DND-41 (cell line): ENCODE results near the gene TGFBR3L.

Experiments used
- ATAC-seq: fragments of 200-7000 bp; cut with Tn5 transposase; 3 replicates; pipeline ENCODE4 v1.9.1; 2021; ENCODE audit warnings: low read depth; ENCODE audit not compliant: insufficient read depth
- DNase-seq: peaks from one replicate; pipeline ENCODE4 v3.0.0-alpha.2; 2020
- H2AFZ ChIP-seq: 2 replicates; pipeline ENCODE4 v1.6.0; 2012; ENCODE audit warnings: low read depth, low read length
- H3K27ac ChIP-seq: 2 replicates; pipeline ENCODE4 v1.5.1; 2012; ENCODE audit warnings: low read length, inconsistent platforms
- H3K27me3 ChIP-seq: fragments of 200-600 bp; sonication (generic); 2 replicates; pipeline ENCODE4 v1.6.0; 2012; ENCODE audit warnings: low read length, mild to moderate bottlenecking, inconsistent platforms; ENCODE audit not compliant: insufficient read depth, poor library complexity
- H3K36me3 ChIP-seq: 2 replicates; pipeline ENCODE4 v1.5.1; 2012; ENCODE audit warnings: low read length, inconsistent platforms; ENCODE audit not compliant: insufficient read depth
- H3K4me1 ChIP-seq: 2 replicates; pipeline ENCODE4 v1.5.1; 2012; ENCODE audit warnings: mild to moderate bottlenecking, low read length; ENCODE audit not compliant: insufficient read depth
- H3K4me2 ChIP-seq: 2 replicates; pipeline ENCODE4 v1.6.0; 2012; ENCODE audit warnings: mild to moderate bottlenecking, moderate library complexity, low read length, inconsistent platforms; ENCODE audit not compliant: insufficient read depth
- H3K4me3 ChIP-seq, 2 experiments: fragments of 200-600 bp in 1 of 2; shearing (Covaris generic) in 1 of 2; 2 replicates each; pipeline ENCODE4 v1.5.1; 2012 to 2016; ENCODE audit warnings: inconsistent platforms in 2 of 2, low read length in 2 of 2, mild to moderate bottlenecking in 2 of 2, low read depth in 1 of 2, moderate library complexity in 1 of 2
- H3K79me2 ChIP-seq: 2 replicates; pipeline ENCODE4 v1.6.0; 2012; ENCODE audit warnings: low read length, inconsistent platforms; ENCODE audit not compliant: insufficient read depth
- H3K9ac ChIP-seq: 2 replicates; pipeline ENCODE4 v1.6.0; 2012; ENCODE audit warnings: low read depth, mild to moderate bottlenecking, inconsistent platforms, low read length, moderate library complexity
- H3K9me3 ChIP-seq: 2 replicates; pipeline ENCODE4 v1.5.1; 2012; ENCODE audit warnings: low read length, moderate library complexity, mild to moderate bottlenecking, inconsistent platforms; ENCODE audit not compliant: insufficient read depth, severe bottlenecking
- H4K20me1 ChIP-seq: 2 replicates; pipeline ENCODE4 v1.6.0; 2012; ENCODE audit warnings: low read length; ENCODE audit not compliant: insufficient read depth
- CTCF ChIP-seq: IDR thresholded peaks from 2 replicates; pipeline ENCODE4 v1.5.1; 2012; ENCODE audit warnings: borderline replicate concordance, low read length, moderate library complexity, mild to moderate bottlenecking; ENCODE audit not compliant: poor library complexity, severe bottlenecking; ENCODE audit errors: extremely low read depth
- EZH2 ChIP-seq: IDR thresholded peaks from 3 replicates; pipeline ENCODE4 v1.6.1; 2012; ENCODE audit warnings: borderline replicate concordance, low read depth, mild to moderate bottlenecking, moderate library complexity, low read length, inconsistent platforms; ENCODE audit not compliant: severe bottlenecking

Gene TGFBR3L

GRCh38 chr19:7894612-7895309 lies 19.9 kb upstream of the TGFBR3L start:
- Histone ChIP-seq H3K36me3 (no peaks in the 10 kb centered on the region), H3K27me3 (no peaks in the 10 kb centered on the region), H3K9me3 (no peaks in the 10 kb centered on the region), H2AFZ (no peak overlapping the region), H3K4me3 (no peak overlapping the region), H3K27ac (no peak overlapping the region), H3K9ac (no peak overlapping the region), H3K4me2 (no peak overlapping the region), H3K79me2 (no peaks in the 10 kb centered on the region), H4K20me1 (no peaks in the 10 kb centered on the region), H3K4me1 (peaks cover 17% of the 10 kb centered on the region)
- DNase-seq (no peak), ATAC-seq (no peak)
- TF ChIP-seq CTCF, result no peak
- no peak for TF ChIP-seq EZH2

GRCh38 chr19:7895565-7895964 lies 19.1 kb upstream of the TGFBR3L start:
- H3K9me3 ChIP-seq, result no peaks in the 10 kb centered on the region
- peaks cover 17% of the 10 kb centered on the region for H3K4me1 ChIP-seq
- H3K27ac ChIP-seq, result no peak overlapping the region
- H3K27me3 ChIP-seq, result no peaks in the 10 kb centered on the region
- no peak overlapping the region for H3K4me2 ChIP-seq
- DNase-seq, result no peak
- H2AFZ ChIP-seq, result no peak overlapping the region
- H3K9ac ChIP-seq, result no peak overlapping the region
- no peaks in the 10 kb centered on the region for H3K36me3 ChIP-seq
- H4K20me1 ChIP-seq, result no peaks in the 10 kb centered on the region
- TF ChIP-seq EZH2 (no peak), CTCF (no peak)
- no peak for ATAC-seq
- no peaks in the 10 kb centered on the region for H3K79me2 ChIP-seq
- H3K4me3 ChIP-seq, result no peak overlapping the region

DNA sequence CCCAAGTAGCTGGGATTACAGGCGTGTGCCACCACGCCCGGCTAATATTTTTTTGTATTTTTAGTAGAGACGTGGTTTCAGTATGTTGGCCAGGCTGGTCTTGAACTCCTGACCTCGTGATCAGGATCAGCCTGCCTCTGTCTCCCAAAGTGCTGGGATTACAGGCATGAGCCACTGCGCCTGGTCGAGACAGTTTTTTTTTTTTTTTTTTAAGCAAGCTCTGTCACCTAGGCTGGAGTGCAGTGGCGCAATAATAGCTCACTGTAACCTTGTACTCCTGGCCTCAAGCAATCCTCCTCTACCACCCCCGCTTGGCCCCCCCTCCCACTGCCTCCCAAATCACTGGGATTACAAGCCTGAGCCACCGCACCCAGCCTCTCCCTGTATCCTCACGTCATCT lies 17.3 kb upstream of the TGFBR3L start:
- H3K9me3 ChIP-seq, result no peaks in the 10 kb centered on the region
- ATAC-seq (no peak), DNase-seq (no peak)

More for the DNA sequence above, 17.3 kb upstream of the TGFBR3L start:
- Histone ChIP-seq H3K4me2 (no peak overlapping the region), H4K20me1 (no peaks in the 10 kb centered on the region), H3K9ac (no peak overlapping the region), H3K27ac (no peak overlapping the region), H3K79me2 (no peaks in the 10 kb centered on the region), H3K27me3 (no peaks in the 10 kb centered on the region), H2AFZ (no peak overlapping the region), H3K4me1 (peaks cover 5% of the 10 kb centered on the region), H3K4me3 (no peak overlapping the region), H3K36me3 (no peaks in the 10 kb centered on the region)
- TF ChIP-seq CTCF (no peak), EZH2 (no peak)
